Endothelial cell of umbilical vein (primary cell): ENCODE measurements around the gene TDRD7. TPM values are rescaled to one million over a fixed set of nuclear protein-coding genes. Genes with fewer than 3 reads are reported as not detected.

Experiments
- BruUV-seq: library from RNA; stranded (reverse); fragments of 400-500 nt; replicated peaks from 2 replicates; lab custom pipeline; 2021; lab: Mats Ljungman, UMichigan
- CTCF ChIA-PET: fragments of 300-600, 350-600 bp; sonication (Branson Sonifier 250); formaldehyde crosslinking; loops from one replicate; lab custom pipeline; 2021; ENCODE audit warnings: antibody characterized with exemption, inconsistent platforms; lab: Charles Lee
- POLR2A ChIA-PET: fragments of 300-600, 350-600 bp; sonication (Branson Sonifier 250); formaldehyde crosslinking; loops from one replicate; lab custom pipeline; 2021; ENCODE audit warnings: antibody characterized with exemption, inconsistent platforms; lab: Charles Lee
- DNase-seq: peaks from one replicate; pipeline ENCODE4 v3.0.0-alpha.2; 2011; ENCODE audit warnings: low read depth, low spot score
- FAIRE-seq: peaks from 2 replicates; lab custom pipeline; 2011; peaks lifted over from hg19 to GRCh38; lab: Jason Lieb, UNC
- H2AFZ ChIP-seq: 2 replicates; pipeline ENCODE4 v1.6.0; 2012; ENCODE audit warnings: low read depth, low read length, control low read depth, inconsistent platforms
- H3K27ac ChIP-seq: 2 replicates; pipeline ENCODE4 v1.5.1; 2011; ENCODE audit warnings: low read depth, mild to moderate bottlenecking, control low read depth, low read length, moderate library complexity; ENCODE audit not compliant: insufficient read depth
- H3K27me3 ChIP-seq, 2 experiments: 2 replicates each; pipeline versions ENCODE4 v1.6.0 to v1.6.1; 2011; ENCODE audit warnings: low read length in 2 of 2, mixed read lengths in 1 of 2; ENCODE audit not compliant: control insufficient read depth in 2 of 2, insufficient read depth in 2 of 2
- H3K36me3 ChIP-seq, 2 experiments: 2 replicates in 1 of 2; 3 replicates in 1 of 2; pipeline ENCODE4 v1.5.1; 2011; ENCODE audit warnings: low read length in 2 of 2, mild to moderate bottlenecking in 1 of 2, moderate library complexity in 1 of 2; ENCODE audit not compliant: control insufficient read depth in 2 of 2, insufficient read depth in 2 of 2; ENCODE audit errors: extremely low read depth in 1 of 2
- H3K4me1 ChIP-seq: 3 replicates; pipeline ENCODE4 v1.5.1; 2011; ENCODE audit warnings: mild to moderate bottlenecking, low read length; ENCODE audit not compliant: control insufficient read depth, insufficient read depth; ENCODE audit errors: extremely low read depth
- H3K4me2 ChIP-seq: 2 replicates; pipeline ENCODE4 v1.6.1; 2011; ENCODE audit warnings: low read length, control low read depth, mixed read lengths; ENCODE audit not compliant: insufficient read depth
- H3K4me3 ChIP-seq, 3 experiments: fragments of 200-600 bp in 1 of 3; sonication (generic), shearing (Covaris generic) in 1 of 3; replicated peaks in 1 of 3; 2 replicates each; pipeline ENCODE4 v1.5.1; 2011 to 2016; ENCODE audit warnings: control low read depth in 3 of 3, low read length in 3 of 3, mild to moderate bottlenecking in 2 of 3, inconsistent platforms in 1 of 3, low read depth in 1 of 3, moderate library complexity in 1 of 3; ENCODE audit not compliant: insufficient read depth in 1 of 3
- H3K79me2 ChIP-seq: 2 replicates; pipeline ENCODE4 v1.6.0; 2012; ENCODE audit warnings: low read length, inconsistent platforms; ENCODE audit not compliant: control insufficient read depth, insufficient read depth
- H3K9ac ChIP-seq: replicated peaks from 2 replicates; pipeline ENCODE3; 2011; ENCODE audit warnings: low read length, control low read depth; ENCODE audit not compliant: insufficient read depth; ENCODE audit errors: extremely low read depth
- H3K9me1 ChIP-seq: replicated peaks from 3 replicates; pipeline ENCODE4 v1.6.0; 2011; ENCODE audit warnings: mild to moderate bottlenecking, low read length; ENCODE audit not compliant: control insufficient read depth, insufficient read depth; ENCODE audit errors: extremely low read depth
- H3K9me3 ChIP-seq: replicated peaks from 2 replicates; pipeline ENCODE4 v1.5.1; 2012; ENCODE audit warnings: low read length, inconsistent platforms; ENCODE audit not compliant: control insufficient read depth, insufficient read depth
- H4K20me1 ChIP-seq: replicated peaks from 2 replicates; pipeline ENCODE3; 2011; ENCODE audit warnings: mild to moderate bottlenecking, low read length; ENCODE audit not compliant: control insufficient read depth, insufficient read depth; ENCODE audit errors: extremely low read depth
- JUN ChIP-seq: IDR thresholded peaks from 2 replicates; pipeline ENCODE4 v1.6.1; 2011; ENCODE audit warnings: borderline replicate concordance, low read depth; ENCODE audit not compliant: insufficient read length, insufficient read depth
- MYC ChIP-seq: IDR thresholded peaks from one replicate; pipeline ENCODE4 v1.6.1; 2011; ENCODE audit warnings: mild to moderate bottlenecking, low read depth, low read length
- POLR2A ChIP-seq: IDR thresholded peaks from 2 replicates; pipeline ENCODE4 v1.6.1; 2012; ENCODE audit warnings: low read depth, mild to moderate bottlenecking, control low read depth, low read length
- dilution Hi-C: fragments of 300-500 bp; cut with MboI; formaldehyde crosslinking; loops from one replicate; pipeline ENCODE4 v1.15.0; 2019; ENCODE audit warnings: low sequenced_read_pairs; ENCODE audit not compliant: extremely low pct_ligation_motif_present
- intact Hi-C: fragments of 100-400 bp; cut with micrococcal nuclease; formaldehyde crosslinking; loops from one replicate; pipeline ENCODE4 v1.10.0; 2022
- polyA plus RNA-seq, 4 experiments: library from polyadenylated mRNA; depleted of rRNA in 3 of 4; stranded (reverse) in 3 of 4; unstranded in 1 of 4; fragments of >200 nt; gene quantifications; 2 replicates each; pipeline versions ENCODE4 v1.2.1 to v1.2.3, GENCODE V29; 2011 to 2012; ENCODE audit warnings: missing spikeins in 1 of 4
- total RNA-seq: library from RNA; stranded (reverse); gene quantifications from 2 replicates; pipeline ENCODE4 v1.2.3, GENCODE V29; 2021
- TF ChIP-seq, protein P1 (sequence below), 2 donors: IDR thresholded peaks; 1 replicate in 1 of 2; 2 replicates in 1 of 2; pipeline ENCODE4 v1.5.1; 2011; ENCODE audit warnings: low read length in 2 of 2, mild to moderate bottlenecking in 2 of 2, moderate library complexity in 2 of 2, control low read depth in 1 of 2, inconsistent platforms in 1 of 2, low read depth in 1 of 2; ENCODE audit not compliant: insufficient read depth in 1 of 2; ENCODE audit errors: extremely low read depth in 1 of 2

Gene TDRD7
- total and polyA plus RNA-seq, 2 donors (not counting 3 experiments of a cell fraction or from before 2014, with no cell fraction given), result 4.9 to 11.5 TPM

DNA sequence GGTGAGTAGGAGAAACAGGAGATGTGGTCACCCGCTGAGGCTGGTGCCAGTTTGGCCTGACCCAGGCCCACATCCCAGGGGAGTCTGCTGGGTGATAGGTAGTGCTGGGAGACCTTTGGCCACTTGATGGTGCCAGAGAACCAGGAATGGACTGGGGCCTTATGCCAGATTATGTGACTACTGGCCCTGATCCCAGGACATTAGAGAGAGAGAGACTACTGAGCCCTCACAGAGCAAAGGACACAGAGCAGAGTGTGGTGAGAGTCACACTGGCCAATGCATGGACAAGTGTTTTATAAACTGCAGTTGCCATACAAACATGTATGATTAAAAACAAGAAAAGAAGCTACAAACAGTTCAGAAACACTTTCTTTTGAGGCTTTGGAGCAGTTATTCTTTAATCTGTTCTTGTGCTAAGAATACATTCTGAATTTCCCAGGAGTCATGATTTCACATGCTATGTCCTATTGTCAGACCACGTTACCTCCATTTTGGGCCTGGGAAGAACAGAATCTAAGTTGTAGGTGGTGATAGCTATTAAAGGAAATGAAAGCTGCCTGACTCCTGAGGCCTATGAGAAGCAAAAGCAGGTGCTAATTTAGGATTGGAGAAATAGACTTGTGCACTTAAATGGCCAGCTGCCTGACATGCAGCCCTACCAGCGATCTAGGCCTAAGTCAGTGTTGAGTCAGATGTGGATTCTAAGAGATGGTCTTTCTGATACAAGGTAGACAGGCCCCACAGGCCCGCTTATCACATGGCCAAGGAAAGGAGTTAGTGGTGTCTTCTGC, 57.0 kb downstream of the TDRD7 start:
- Histone ChIP-seq H3K79me2 (no peaks in the 10 kb centered on the region), H2AFZ (no peak overlapping the region), H3K9me3 (no peaks in the 10 kb centered on the region), H3K4me3 (no peak overlapping the region), H3K27me3 (no peaks in the 10 kb centered on the region), H3K4me1 (no peaks in the 10 kb centered on the region), H3K36me3 (peaks cover 0 to 1% of the 10 kb centered on the region in 2 experiments), H3K9me1 (no peaks in the 10 kb centered on the region), H3K9ac (no peak overlapping the region), H3K27ac (no peak overlapping the region), H4K20me1 (no peaks in the 10 kb centered on the region), H3K4me2 (no peak overlapping the region)
- TF ChIP-seq, protein P1, sequence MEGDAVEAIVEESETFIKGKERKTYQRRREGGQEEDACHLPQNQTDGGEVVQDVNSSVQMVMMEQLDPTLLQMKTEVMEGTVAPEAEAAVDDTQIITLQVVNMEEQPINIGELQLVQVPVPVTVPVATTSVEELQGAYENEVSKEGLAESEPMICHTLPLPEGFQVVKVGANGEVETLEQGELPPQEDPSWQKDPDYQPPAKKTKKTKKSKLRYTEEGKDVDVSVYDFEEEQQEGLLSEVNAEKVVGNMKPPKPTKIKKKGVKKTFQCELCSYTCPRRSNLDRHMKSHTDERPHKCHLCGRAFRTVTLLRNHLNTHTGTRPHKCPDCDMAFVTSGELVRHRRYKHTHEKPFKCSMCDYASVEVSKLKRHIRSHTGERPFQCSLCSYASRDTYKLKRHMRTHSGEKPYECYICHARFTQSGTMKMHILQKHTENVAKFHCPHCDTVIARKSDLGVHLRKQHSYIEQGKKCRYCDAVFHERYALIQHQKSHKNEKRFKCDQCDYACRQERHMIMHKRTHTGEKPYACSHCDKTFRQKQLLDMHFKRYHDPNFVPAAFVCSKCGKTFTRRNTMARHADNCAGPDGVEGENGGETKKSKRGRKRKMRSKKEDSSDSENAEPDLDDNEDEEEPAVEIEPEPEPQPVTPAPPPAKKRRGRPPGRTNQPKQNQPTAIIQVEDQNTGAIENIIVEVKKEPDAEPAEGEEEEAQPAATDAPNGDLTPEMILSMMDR (IDR thresholded peaks at IDR 0.05; ENCODE audit: extremely low read depth in 1 of 2, insufficient read depth in 1 of 2, low read depth in 1 of 2, low read length in 2 of 2), result peak; percentile 79 to 81
- TF ChIP-seq POLR2A, result no peak
- ChIA-PET CTCF (interaction anchor here (0.6 to 9.8 kb wide), 36 partner anchors 9 to 612 kb away, joined by 3 to 775 read pairs (median 5); partner anchors contain the start of genes NCBP1, TDRD7, TMOD1 and TSTD2), POLR2A (no interaction called here)
- FAIRE-seq (no peak), DNase-seq (peak; percentile 77)
- BruUV-seq, result no TSS peak
- dilution Hi-C loops (loop anchor here (25.0 kb wide), 1 partner anchor 143 kb away; no protein-coding TSS in a partner anchor), intact Hi-C loops (loop anchor here (1.0 kb wide), 3 partner anchors 129 to 241 kb away; no protein-coding TSS in a partner anchor)

DNA sequence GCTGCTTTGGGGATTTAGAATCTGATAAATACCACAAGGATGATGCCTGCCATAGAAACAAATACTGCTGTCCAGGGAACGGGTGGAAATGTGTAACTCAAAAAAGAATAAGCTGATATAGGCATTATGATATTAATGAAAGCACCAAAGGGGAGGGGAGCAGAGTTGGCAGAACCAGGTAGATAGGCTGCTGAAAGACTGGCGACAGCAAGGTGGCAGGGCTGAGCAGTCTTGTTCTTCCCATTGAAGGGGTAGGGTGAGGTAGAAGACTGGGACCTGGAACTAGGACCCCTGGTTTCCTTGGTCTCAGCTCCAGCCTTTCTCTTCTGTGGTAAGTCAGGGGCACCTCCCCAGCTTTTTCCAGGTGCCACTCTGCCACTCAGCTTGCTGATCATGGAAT, 58.2 kb downstream of the TDRD7 start:
- no peak for FAIRE-seq
- DNase-seq, result no peak
- Histone ChIP-seq H3K27ac (no peak overlapping the region), H3K36me3 (peaks cover 0 to 1% of the 10 kb centered on the region in 2 experiments), H3K4me1 (no peaks in the 10 kb centered on the region), H3K9me1 (no peaks in the 10 kb centered on the region), H3K9me3 (no peaks in the 10 kb centered on the region), H3K9ac (no peak overlapping the region), H3K27me3 (no peaks in the 10 kb centered on the region), H4K20me1 (no peaks in the 10 kb centered on the region), H3K4me3 (no peak overlapping the region), H3K4me2 (no peak overlapping the region), H3K79me2 (no peaks in the 10 kb centered on the region), H2AFZ (no peak overlapping the region)
- no peak for TF ChIP-seq JUN
- no peak for TF ChIP-seq MYC
- TF ChIP-seq, protein P1 (IDR thresholded peaks at IDR 0.05; ENCODE audit: extremely low read depth in 1 of 2, insufficient read depth in 1 of 2, low read depth in 1 of 2, low read length in 2 of 2), result peak in 1 of 2 donors; percentile 36
- intact Hi-C loops, result no loop called here
- ChIA-PET POLR2A (no interaction called here), CTCF (interaction anchor here (1.2 to 9.8 kb wide), 14 partner anchors 9 to 614 kb away, joined by 3 to 775 read pairs (median 7); partner anchors contain the start of gene TMOD1)
- no TSS peak for BruUV-seq
- dilution Hi-C loops, result loop anchor here (25.0 kb wide), 1 partner anchor 142 kb away; no protein-coding TSS in a partner anchor
